ENCODE results near the gene GPRASP2. TPM values are rescaled to one million over a fixed set of nuclear protein-coding genes. Genes with fewer than 3 reads are reported as not detected.

The GPRASP2 gene
- total RNA-seq, 2 experiments from 2014 or later = 0.23 TPM

Other genes with a start within 250 kb of the GPRASP2 start
- gene TCP11X2, start 240.6 kb upstream of the GPRASP2 start, total RNA-seq = not detected
- gene TMSB15A, start 195.7 kb upstream of the GPRASP2 start, total RNA-seq = under 1 TPM in 1 of 2 experiments, not detected in 1; 0.45 TPM
- gene ARMCX5, start 112.9 kb upstream of the GPRASP2 start, total RNA-seq = 1 to 10 TPM; 5.3 TPM
- gene GPRASP1, start 61.0 kb upstream of the GPRASP2 start, total RNA-seq = 1 to 10 TPM; 1.6 TPM
- gene GPRASP3, start 8.3 kb downstream of the GPRASP2 start, total RNA-seq = 1 to 10 TPM; 1.6 to 2.0 TPM
- gene RAB40AL, start 224.8 kb downstream of the GPRASP2 start, total RNA-seq = under 1 TPM; 0.23 to 0.28 TPM